ENCODE measurements around the gene SNAI3. TPM values are rescaled to one million over a fixed set of nuclear protein-coding genes. Genes with fewer than 3 reads are reported as not detected.
A peak's percentile ranks its signal among the peaks of the same experiment; 100 is the strongest.

Gene SNAI3
- total RNA-seq, 1 donor from 2014 or later: 7.3 TPM

GRCh38 chr16:88691924-88692560, 5.7 kb upstream of the SNAI3 start:
- DNase-seq (ENCODE audit: low read depth): peak; percentile 63

- no peak for DNase-seq (ENCODE audit: low read depth)
Measured at GRCh38 chr16:88691129-88691813, 5.0 kb upstream of the SNAI3 start.

GRCh38 chr16:88690341-88691128, 4.2 kb upstream of the SNAI3 start:
- DNase-seq (ENCODE audit: low read depth): no peak

GRCh38 chr16:88688013-88688778, 1.9 kb upstream of the SNAI3 start:
- DNase-seq (ENCODE audit: low read depth): peak; percentile 47

GRCh38 chr16:88687676-88688012, 1.3 kb upstream of the SNAI3 start:
- DNase-seq (ENCODE audit: low read depth): no peak

- no peak for DNase-seq (ENCODE audit: low read depth)
Measured at GRCh38 chr16:88687254-88687576, 908 bp upstream of the SNAI3 start.

GRCh38 chr16:88686062-88686438, 257 bp downstream of the SNAI3 start:
- no peak for DNase-seq (ENCODE audit: low read depth)

GRCh38 chr16:88685156-88686061, 898 bp downstream of the SNAI3 start:
- peak; percentile 35 for DNase-seq (ENCODE audit: low read depth)

GRCh38 chr16:88684569-88685155, 1.6 kb downstream of the SNAI3 start:
- DNase-seq (ENCODE audit: low read depth): no peak

- DNase-seq (ENCODE audit: low read depth): no peak
Measured at GRCh38 chr16:88681709-88682451, 4.4 kb downstream of the SNAI3 start.

GRCh38 chr16:88681084-88681680, 5.1 kb downstream of the SNAI3 start:
- no peak for DNase-seq (ENCODE audit: low read depth)

GRCh38 chr16:88680554-88681083, 5.7 kb downstream of the SNAI3 start:
- no peak for DNase-seq (ENCODE audit: low read depth)

GRCh38 chr16:88678224-88678979, 7.9 kb downstream of the SNAI3 start:
- DNase-seq (ENCODE audit: low read depth): no peak

- DNase-seq (ENCODE audit: low read depth): no peak
Measured at GRCh38 chr16:88677721-88678120, 8.6 kb downstream of the SNAI3 start.

GRCh38 chr16:88676502-88677242, 9.6 kb downstream of the SNAI3 start:
- DNase-seq (ENCODE audit: low read depth): no peak

GRCh38 chr16:88673716-88674379, 12.5 kb downstream of the SNAI3 start:
- DNase-seq (ENCODE audit: low read depth): peak; percentile 71

- no peak for DNase-seq (ENCODE audit: low read depth)
Measured at GRCh38 chr16:88672776-88673175, 13.5 kb downstream of the SNAI3 start.
